Fibroblast of lung (primary cell): ENCODE results near the gene GUK1. TPM values are rescaled to one million over a fixed set of nuclear protein-coding genes. Genes with fewer than 3 reads are reported as not detected.

Source experiments
- DNase-seq, 2 donors: peaks; one replicate each; pipeline versions ENCODE4 v3.0.0 to v3.0.0-alpha.2; 2010; ENCODE audit warnings: low read depth in 2 of 2
- H2AFZ ChIP-seq: 2 replicates; pipeline ENCODE4 v1.5.1; 2012; ENCODE audit warnings: low read length, control low read depth, inconsistent platforms
- H3K27ac ChIP-seq: 2 replicates; pipeline ENCODE4 v1.5.1; 2011; ENCODE audit warnings: low read length, control low read depth; ENCODE audit not compliant: insufficient read depth
- H3K27me3 ChIP-seq: 2 replicates; pipeline ENCODE4 v1.5.1; 2011; ENCODE audit warnings: mild to moderate bottlenecking, low read length; ENCODE audit not compliant: control insufficient read depth, insufficient read depth
- H3K36me3 ChIP-seq: 2 replicates; pipeline ENCODE4 v1.5.1; 2011; ENCODE audit warnings: low read length; ENCODE audit not compliant: control insufficient read depth, insufficient read depth
- H3K4me1 ChIP-seq: 2 replicates; pipeline ENCODE4 v1.5.1; 2011; ENCODE audit warnings: low read length; ENCODE audit not compliant: control insufficient read depth, insufficient read depth; ENCODE audit errors: extremely low read depth
- H3K4me2 ChIP-seq: 2 replicates; pipeline ENCODE4 v1.5.1; 2011; ENCODE audit warnings: low read length, control low read depth; ENCODE audit not compliant: insufficient read depth; ENCODE audit errors: extremely low read depth
- H3K4me3 ChIP-seq, 4 experiments: fragments of 200-600 bp in 1 of 4; sonication (generic) in 1 of 4; replicated peaks in 1 of 4; 2 replicates each; pipeline ENCODE4 v1.5.1; 2011 to 2016; ENCODE audit warnings: low read length in 4 of 4, low read depth in 3 of 4, mild to moderate bottlenecking in 3 of 4, control low read depth in 2 of 4, inconsistent platforms in 1 of 4, mixed read lengths in 1 of 4; ENCODE audit not compliant: insufficient read depth in 1 of 4; ENCODE audit errors: control extremely low read depth in 1 of 4
- H3K79me2 ChIP-seq: 2 replicates; pipeline ENCODE4 v1.5.1; 2012; ENCODE audit warnings: mild to moderate bottlenecking, low read length, inconsistent platforms; ENCODE audit not compliant: control insufficient read depth, insufficient read depth
- H3K9ac ChIP-seq: 2 replicates; pipeline ENCODE4 v1.5.1; 2011; ENCODE audit warnings: mild to moderate bottlenecking, low read length, control low read depth; ENCODE audit not compliant: insufficient read depth
- H3K9me3 ChIP-seq: 2 replicates; pipeline ENCODE4 v1.5.1; 2012; ENCODE audit warnings: low read depth, low read length; ENCODE audit not compliant: control insufficient read depth, insufficient read depth
- H4K20me1 ChIP-seq: 2 replicates; pipeline ENCODE4 v1.5.1; 2011; ENCODE audit warnings: low read length; ENCODE audit not compliant: control insufficient read depth, insufficient read depth; ENCODE audit errors: extremely low read depth
- CTCF ChIP-seq, 2 donors: IDR thresholded peaks in 1 of 2; conservative IDR thresholded peaks in 1 of 2; 1 replicate in 1 of 2; 2 replicates in 1 of 2; pipeline ENCODE4 v1.5.1; 2011 to 2012; ENCODE audit warnings: low read length in 2 of 2, control low read depth in 1 of 2, inconsistent platforms in 1 of 2, low read depth in 1 of 2, mild to moderate bottlenecking in 1 of 2
- EZH2 ChIP-seq: IDR thresholded peaks from 2 replicates; pipeline ENCODE4 v1.5.1; 2012; ENCODE audit warnings: low read length, control low read depth, mild to moderate bottlenecking; ENCODE audit errors: missing control alignments
- polyA plus RNA-seq, 2 donors: library from polyadenylated mRNA; depleted of rRNA in 1 of 2; stranded (reverse) in 1 of 2; unstranded in 1 of 2; fragments of >200 nt; gene quantifications; 2 replicates each; pipeline ENCODE4 v1.2.1, GENCODE V29; 2011 to 2012; ENCODE audit warnings: missing spikeins in 1 of 2
- total RNA-seq: library from RNA; depleted of rRNA; stranded (reverse); fragments of >200 nt; gene quantifications from 2 replicates; pipeline ENCODE4 v1.2.1, GENCODE V29; 2014

The GUK1 gene
- total and polyA plus RNA-seq, 2 donors (not counting 1 experiment from before 2014, with no cell fraction given), result 217 to 479 TPM

- Histone ChIP-seq H3K4me2 (no peak overlapping the region), H3K27me3 (no peaks in the 10 kb centered on the region), H3K79me2 (peaks cover 18% of the 10 kb centered on the region), H4K20me1 (no peaks in the 10 kb centered on the region), H3K4me1 (no peaks in the 10 kb centered on the region), H3K27ac (no peak overlapping the region), H2AFZ (no peak overlapping the region), H3K36me3 (peaks cover 9% of the 10 kb centered on the region), H3K9me3 (no peaks in the 10 kb centered on the region), H3K4me3 (no peak overlapping the region), H3K9ac (no peak overlapping the region)
- no peak for DNase-seq
- no peak for TF ChIP-seq EZH2
- no peak for TF ChIP-seq CTCF (conservative IDR thresholded peaks at IDR 0.05 in 1 of 2, IDR thresholded peaks at IDR 0.05 in 1 of 2; ENCODE audit: low read depth in 1 of 2, low read length in 2 of 2)
These were observed 33.4 kb upstream of the GUK1 start for GRCh38 chr1:228106800-228107054.

GRCh38 chr1:228107636-228108035 lies 32.4 kb upstream of the GUK1 start:
- Histone ChIP-seq H3K79me2 (peaks cover 13% of the 10 kb centered on the region), H3K27ac (no peak overlapping the region), H2AFZ (no peak overlapping the region), H4K20me1 (no peaks in the 10 kb centered on the region), H3K9me3 (no peaks in the 10 kb centered on the region), H3K4me1 (no peaks in the 10 kb centered on the region), H3K4me3 (no peak overlapping the region), H3K36me3 (peaks cover 9% of the 10 kb centered on the region), H3K27me3 (no peaks in the 10 kb centered on the region), H3K4me2 (no peak overlapping the region), H3K9ac (no peak overlapping the region)
- TF ChIP-seq CTCF (conservative IDR thresholded peaks at IDR 0.05 in 1 of 2, IDR thresholded peaks at IDR 0.05 in 1 of 2; ENCODE audit: low read depth in 1 of 2, low read length in 2 of 2), result no peak
- no peak for TF ChIP-seq EZH2
- DNase-seq, result no peak

DNA sequence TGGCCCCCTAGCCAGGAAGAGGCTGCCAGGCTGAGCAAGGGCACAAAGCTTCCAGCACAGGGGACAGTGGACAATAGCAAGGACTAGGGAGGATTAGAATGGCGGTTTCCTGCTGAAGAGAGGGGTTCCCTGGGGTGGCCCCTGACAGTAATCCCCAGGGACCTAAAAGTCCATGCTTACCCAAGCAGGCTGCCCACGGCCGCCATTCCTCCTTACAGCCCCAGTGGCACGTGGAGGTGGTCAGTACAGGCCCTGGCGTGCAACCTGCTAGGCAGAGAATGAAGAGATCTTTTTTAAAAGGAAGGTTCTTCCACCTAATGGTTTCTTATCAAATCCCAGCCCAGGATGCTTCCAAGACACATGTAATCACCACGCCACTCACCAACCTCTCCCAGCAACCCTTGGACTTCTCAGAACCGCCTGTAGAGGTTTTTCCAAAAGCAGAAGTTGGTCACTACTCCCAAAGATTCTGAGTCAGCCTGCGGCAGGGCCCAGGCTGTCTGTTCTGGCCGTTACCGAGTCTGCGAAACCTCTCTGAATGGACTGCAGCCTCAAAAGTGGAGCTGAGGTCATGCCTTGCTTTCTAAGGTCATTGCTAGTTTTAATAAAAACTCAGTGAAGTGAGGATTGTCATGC lies 31.9 kb upstream of the GUK1 start:
- no peaks in the 10 kb centered on the region for H3K27me3 ChIP-seq
- H3K9me3 ChIP-seq, result no peaks in the 10 kb centered on the region
- peak overlapping the region; percentile 79 for H3K27ac ChIP-seq
- TF ChIP-seq CTCF (conservative IDR thresholded peaks at IDR 0.05 in 1 of 2, IDR thresholded peaks at IDR 0.05 in 1 of 2; ENCODE audit: low read depth in 1 of 2, low read length in 2 of 2), result no peak
- TF ChIP-seq EZH2, result no peak
- DNase-seq, result no peak
- peaks cover 9% of the 10 kb centered on the region for H3K36me3 ChIP-seq
- H3K9ac ChIP-seq, result no peak overlapping the region
- H2AFZ ChIP-seq, result no peak overlapping the region
- no peaks in the 10 kb centered on the region for H4K20me1 ChIP-seq
- peak overlapping the region; percentile 68 to 98 (median 81) for H3K4me3 ChIP-seq
- H3K4me1 ChIP-seq, result no peaks in the 10 kb centered on the region
- peak overlapping the region; percentile 91 for H3K4me2 ChIP-seq
- H3K79me2 ChIP-seq, result peaks cover 13% of the 10 kb centered on the region
